ENCODE measurements around the gene ARAF.

Gene ARAF

DNA sequence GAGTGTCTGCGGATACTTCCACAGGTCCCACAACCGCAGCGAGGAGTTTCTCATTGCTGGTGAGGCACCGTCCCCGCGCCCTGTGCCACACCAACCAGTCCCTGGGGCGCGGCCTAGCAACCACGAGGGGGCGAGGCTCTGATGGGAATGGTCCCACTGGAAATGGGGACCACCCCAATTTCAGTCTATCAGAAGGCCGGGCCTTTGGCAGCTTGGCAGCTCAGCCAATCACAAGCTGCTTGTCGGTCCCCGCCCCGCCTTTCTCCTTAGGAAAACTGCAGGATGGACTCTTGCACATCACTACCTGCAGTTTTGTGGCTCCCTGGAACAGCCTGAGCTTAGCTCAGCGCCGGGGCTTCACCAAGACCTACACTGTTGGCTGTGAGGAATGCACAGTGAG, 24.3 kb downstream of the ARAF start:
- TF ChIP-seq, protein P1, sequence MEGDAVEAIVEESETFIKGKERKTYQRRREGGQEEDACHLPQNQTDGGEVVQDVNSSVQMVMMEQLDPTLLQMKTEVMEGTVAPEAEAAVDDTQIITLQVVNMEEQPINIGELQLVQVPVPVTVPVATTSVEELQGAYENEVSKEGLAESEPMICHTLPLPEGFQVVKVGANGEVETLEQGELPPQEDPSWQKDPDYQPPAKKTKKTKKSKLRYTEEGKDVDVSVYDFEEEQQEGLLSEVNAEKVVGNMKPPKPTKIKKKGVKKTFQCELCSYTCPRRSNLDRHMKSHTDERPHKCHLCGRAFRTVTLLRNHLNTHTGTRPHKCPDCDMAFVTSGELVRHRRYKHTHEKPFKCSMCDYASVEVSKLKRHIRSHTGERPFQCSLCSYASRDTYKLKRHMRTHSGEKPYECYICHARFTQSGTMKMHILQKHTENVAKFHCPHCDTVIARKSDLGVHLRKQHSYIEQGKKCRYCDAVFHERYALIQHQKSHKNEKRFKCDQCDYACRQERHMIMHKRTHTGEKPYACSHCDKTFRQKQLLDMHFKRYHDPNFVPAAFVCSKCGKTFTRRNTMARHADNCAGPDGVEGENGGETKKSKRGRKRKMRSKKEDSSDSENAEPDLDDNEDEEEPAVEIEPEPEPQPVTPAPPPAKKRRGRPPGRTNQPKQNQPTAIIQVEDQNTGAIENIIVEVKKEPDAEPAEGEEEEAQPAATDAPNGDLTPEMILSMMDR (IDR thresholded peaks at IDR 0.05; ENCODE audit: low read depth, low read length, missing control alignments) = no peak
- DNase-seq (ENCODE audit: low read depth) = no peak
- no peak overlapping the region for H3K4me3 ChIP-seq (ENCODE audit: low read depth, low read length)

DNA sequence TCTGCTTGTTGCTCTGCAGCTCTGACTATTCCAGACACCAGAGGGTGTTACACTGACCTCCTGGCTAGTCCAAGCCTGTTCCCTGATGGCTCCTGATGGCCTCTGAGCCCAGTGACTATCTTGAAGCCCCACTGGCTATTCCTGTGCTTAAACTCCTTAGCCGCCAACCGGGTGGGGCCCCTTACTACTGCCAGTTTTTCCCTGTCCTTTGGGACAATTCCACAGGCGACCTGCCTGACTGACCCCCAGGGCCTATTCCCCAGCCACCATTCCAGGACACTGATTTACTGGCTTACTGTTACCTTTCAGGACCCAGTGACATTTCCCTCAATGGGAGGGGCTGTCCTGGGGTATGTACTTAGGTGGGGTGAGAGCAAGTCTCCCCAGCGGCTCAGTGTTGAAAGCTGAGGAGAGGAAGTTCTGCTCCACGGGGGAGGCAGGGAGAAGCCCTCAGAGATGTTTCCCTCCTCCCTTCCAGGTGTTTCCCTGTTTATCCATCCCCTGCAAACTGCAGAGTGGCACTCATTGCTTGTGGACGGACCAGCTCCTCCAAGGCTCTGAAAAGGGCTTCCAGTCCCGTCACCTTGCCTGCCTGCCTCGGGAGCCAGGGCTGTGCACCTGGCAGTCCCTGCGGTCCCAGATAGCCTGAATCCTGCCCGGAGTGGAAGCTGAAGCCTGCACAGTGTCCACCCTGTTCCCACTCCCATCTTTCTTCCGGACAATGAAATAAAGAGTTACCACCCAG, 25.2 kb downstream of the ARAF start:
- no peak for DNase-seq (ENCODE audit: low read depth)
- TF ChIP-seq, protein P1 (IDR thresholded peaks at IDR 0.05; ENCODE audit: low read depth, low read length, missing control alignments) = no peak
- no peak overlapping the region for H3K4me3 ChIP-seq (ENCODE audit: low read depth, low read length)

DNA sequence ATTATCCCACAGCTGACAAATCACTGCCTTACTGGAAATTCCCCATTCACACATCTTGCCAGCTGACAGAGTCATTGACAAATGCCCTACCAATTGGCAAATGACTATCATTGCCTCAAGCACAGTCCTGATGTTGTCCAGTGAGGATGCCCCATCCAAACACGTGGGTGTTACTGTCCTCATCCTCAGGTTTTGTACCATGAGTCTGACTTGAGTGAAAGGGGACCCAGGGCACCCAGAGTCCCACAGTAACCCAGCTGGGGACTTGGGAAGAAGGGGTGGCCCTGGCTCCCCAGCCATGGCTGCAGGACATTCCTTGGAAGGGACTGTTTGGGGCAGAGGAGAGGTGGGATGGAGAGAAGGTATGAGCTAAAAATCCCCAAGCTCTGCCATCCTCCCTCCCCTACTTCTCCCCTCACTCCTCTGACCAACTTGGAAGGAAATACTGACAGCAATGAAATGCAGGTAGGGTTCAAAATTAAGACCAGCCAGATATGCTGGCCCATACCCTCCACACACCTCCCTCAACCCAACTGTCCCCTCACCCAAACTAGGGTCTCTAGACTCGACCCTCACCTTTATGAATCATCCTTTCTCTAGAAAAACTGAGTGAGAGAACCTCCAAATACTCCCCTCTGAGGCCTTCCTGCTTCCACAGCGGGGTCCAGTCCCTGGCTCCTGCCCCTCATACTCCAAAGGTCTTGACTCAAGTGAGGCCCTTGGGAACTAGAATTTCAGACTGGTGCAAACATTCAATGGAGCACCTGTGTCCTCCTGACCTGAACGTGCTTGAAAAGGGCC, 26.3 kb downstream of the ARAF start:
- H3K4me3 ChIP-seq (ENCODE audit: low read depth, low read length) = no peak overlapping the region
- no peak for DNase-seq (ENCODE audit: low read depth)
- TF ChIP-seq, protein P1 (IDR thresholded peaks at IDR 0.05; ENCODE audit: low read depth, low read length, missing control alignments) = no peak

DNA sequence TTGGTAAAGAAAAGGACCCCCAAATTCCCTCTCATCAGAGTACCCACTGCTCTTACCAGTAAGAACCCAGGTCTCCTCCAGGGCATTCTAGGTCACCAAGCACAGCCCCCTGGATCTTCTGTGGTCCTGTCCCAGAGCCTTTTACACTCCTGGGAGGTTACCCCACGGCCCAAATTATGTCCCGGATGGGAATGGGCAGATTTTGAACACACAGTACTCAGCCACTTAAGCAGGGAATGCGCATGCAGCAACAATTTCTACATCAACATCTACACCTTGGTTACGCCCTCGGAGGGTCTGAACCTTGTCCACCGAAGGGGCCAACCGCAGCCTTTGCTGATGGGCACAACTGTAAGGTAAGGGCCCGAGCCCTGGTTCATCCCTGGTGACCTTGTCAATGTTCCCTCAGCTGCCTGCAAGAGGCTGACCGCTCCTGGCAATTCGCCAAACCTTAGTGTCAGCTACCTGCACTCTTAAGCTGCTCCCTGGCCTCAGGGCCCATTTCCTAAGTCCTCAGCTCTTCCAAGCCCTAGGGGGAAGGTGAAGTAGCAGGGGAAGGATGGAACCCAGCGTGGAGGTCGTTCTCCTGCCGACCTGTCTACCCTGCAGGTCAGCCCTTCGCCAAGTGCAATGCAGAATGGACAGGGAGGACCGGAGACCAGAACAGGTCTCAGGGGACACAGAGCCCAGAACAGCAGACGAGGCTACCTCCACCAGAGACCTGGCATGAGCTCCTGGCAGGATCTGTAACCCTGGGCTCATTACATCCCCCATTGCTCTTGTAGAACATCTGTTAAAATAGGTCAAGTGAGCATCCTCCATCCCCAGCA, 27.1 kb downstream of the ARAF start:
- H3K4me3 ChIP-seq (ENCODE audit: low read depth, low read length) = no peak overlapping the region
- no peak for DNase-seq (ENCODE audit: low read depth)
- TF ChIP-seq, protein P1 (IDR thresholded peaks at IDR 0.05; ENCODE audit: low read depth, low read length, missing control alignments) = no peak

DNA sequence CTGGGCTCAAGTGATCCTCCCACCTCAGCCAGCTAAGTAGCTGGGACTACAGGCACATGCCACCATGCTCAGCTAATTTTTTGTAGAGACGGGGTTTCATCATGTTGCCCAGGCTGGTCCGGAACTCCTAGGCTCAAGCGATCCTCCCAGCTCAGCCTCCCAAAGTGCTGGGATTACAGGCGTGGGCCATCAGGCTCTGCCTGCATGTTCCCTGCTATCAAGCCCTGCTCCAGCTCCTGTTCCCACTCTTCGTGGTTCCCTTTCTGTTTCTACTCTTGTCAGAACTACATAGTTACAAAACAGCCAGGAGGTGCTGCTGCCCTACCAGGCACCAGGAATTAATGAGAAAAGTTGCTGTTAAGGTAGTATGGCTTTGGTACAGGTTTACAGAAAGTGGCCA, 30.0 kb downstream of the ARAF start:
- H3K4me3 ChIP-seq (ENCODE audit: low read depth, low read length) = no peak overlapping the region
- TF ChIP-seq, protein P1 (IDR thresholded peaks at IDR 0.05; ENCODE audit: low read depth, low read length, missing control alignments) = no peak
- DNase-seq (ENCODE audit: low read depth) = no peak

DNA sequence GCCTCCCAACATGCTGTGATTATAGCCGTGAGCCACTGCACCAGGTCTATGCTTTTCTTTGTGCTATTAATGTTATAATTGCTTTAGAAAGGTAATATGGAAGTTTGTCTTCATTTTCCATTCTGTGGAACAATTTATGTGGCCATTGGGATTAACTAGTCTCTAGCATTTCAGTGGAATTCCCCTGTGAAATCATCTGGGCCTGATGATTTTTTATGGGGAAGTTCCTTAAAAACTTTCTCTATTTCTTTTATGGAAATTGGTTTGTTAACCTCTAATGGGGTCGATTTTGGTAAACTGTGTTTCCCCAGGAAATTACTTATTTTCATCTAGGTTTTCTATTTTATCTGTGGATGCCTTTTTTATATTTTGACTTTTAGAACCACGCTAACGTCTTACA, 32.5 kb downstream of the ARAF start:
- TF ChIP-seq, protein P1 (IDR thresholded peaks at IDR 0.05; ENCODE audit: low read depth, low read length, missing control alignments) = no peak
- no peak for DNase-seq (ENCODE audit: low read depth)
- no peak overlapping the region for H3K4me3 ChIP-seq (ENCODE audit: low read depth, low read length)
